ENCODE data around the gene FBXL4.
"Not testable (repeated sequence)": the region's sequence is repeated elsewhere in the genome, so short reads cannot be mapped to it uniquely, and the experiment has no call there.

The FBXL4 gene

GRCh38 chr6:98928688-98929087 is 19.1 kb downstream of the FBXL4 start:
- intact Hi-C loops (cut with DNase I; ENCODE audit: low total_unique reads): no loop called here
- peaks cover 0 to 10% (median 8%) of the 10 kb centered on the region in 3 donors for H3K36me3 ChIP-seq
- TF ChIP-seq CTCF (IDR thresholded peaks at IDR 0.05): no peak
- no peaks in the 10 kb centered on the region for H3K27me3 ChIP-seq
- no peaks in the 10 kb centered on the region for H3K9me3 ChIP-seq
- DNase-seq: no peak
- H3K27ac ChIP-seq: no peak overlapping the region
- no peak overlapping the region for H3K4me3 ChIP-seq
- H3K4me1 ChIP-seq: peaks cover 0 to 18% (median 3%) of the 10 kb centered on the region in 4 donors

- H3K27ac ChIP-seq: no peak overlapping the region
- no peak for DNase-seq
- intact Hi-C loops (cut with DNase I; ENCODE audit: low total_unique reads): no loop called here
- H3K4me3 ChIP-seq: no peak overlapping the region
- H3K36me3 ChIP-seq: peaks cover 0 to 10% (median 8%) of the 10 kb centered on the region in 3 donors
- no peaks in the 10 kb centered on the region for H3K27me3 ChIP-seq
- no peaks in the 10 kb centered on the region for H3K9me3 ChIP-seq
- TF ChIP-seq CTCF (IDR thresholded peaks at IDR 0.05): no peak
- H3K4me1 ChIP-seq: peaks cover 0 to 18% (median 3%) of the 10 kb centered on the region in 4 donors
Observed at GRCh38 chr6:98927534-98927933, 20.2 kb downstream of the FBXL4 start.

GRCh38 chr6:98925831-98926230 is 21.9 kb downstream of the FBXL4 start:
- intact Hi-C loops (cut with DNase I; ENCODE audit: low total_unique reads): no loop called here
- Histone ChIP-seq H3K36me3 (peaks cover 0 to 10% (median 8%) of the 10 kb centered on the region in 3 donors), H3K4me3 (no peak overlapping the region), H3K27me3 (no peaks in the 10 kb centered on the region), H3K4me1 (peaks cover 0 to 18% (median 3%) of the 10 kb centered on the region in 4 donors), H3K27ac (no peak overlapping the region), H3K9me3 (no peaks in the 10 kb centered on the region)
- TF ChIP-seq CTCF (IDR thresholded peaks at IDR 0.05): no peak
- DNase-seq: no peak

DNA sequence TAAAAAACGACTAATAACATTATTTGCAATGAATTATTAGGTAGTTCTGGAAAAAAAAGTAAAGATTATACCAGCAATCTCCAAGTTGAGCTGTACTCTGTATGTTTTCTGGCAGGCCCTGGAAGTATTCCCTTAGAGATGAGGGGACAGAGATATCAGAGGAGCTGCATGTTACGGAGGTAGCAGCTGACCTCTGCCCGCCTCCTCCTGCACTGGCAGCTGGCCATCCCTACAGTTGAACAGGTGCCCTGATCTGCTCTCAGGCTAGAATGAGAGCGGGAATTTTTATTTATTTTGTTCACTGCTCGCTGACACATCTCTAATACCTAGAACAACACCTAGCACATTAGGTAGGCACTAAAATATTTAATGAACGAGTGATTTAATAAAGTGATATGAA is 23.1 kb downstream of the FBXL4 start:
- intact Hi-C loops (cut with DNase I; ENCODE audit: low total_unique reads): no loop called here

GRCh38 chr6:98920904-98921431 is 26.8 kb downstream of the FBXL4 start:
- Histone ChIP-seq H3K4me3 (no peak overlapping the region), H3K9me3 (no peaks in the 10 kb centered on the region), H3K4me1 (peaks cover 0 to 5% (median 0%) of the 10 kb centered on the region in 4 donors), H3K36me3 (peaks cover 0 to under 1% (median 0%) of the 10 kb centered on the region in 3 donors), H3K27ac (no peak overlapping the region), H3K27me3 (no peaks in the 10 kb centered on the region)
- no peak for TF ChIP-seq CTCF (IDR thresholded peaks at IDR 0.05)
- intact Hi-C loops (cut with DNase I; ENCODE audit: low total_unique reads): no loop called here
- no peak for DNase-seq

More for the DNA sequence above, 23.1 kb downstream of the FBXL4 start:
- no peak for TF ChIP-seq CTCF (IDR thresholded peaks at IDR 0.05)
- Histone ChIP-seq H3K9me3 (no peaks in the 10 kb centered on the region), H3K4me1 (peaks cover 0 to 11% (median under 1%) of the 10 kb centered on the region in 4 donors), H3K27me3 (no peaks in the 10 kb centered on the region), H3K27ac (no peak overlapping the region), H3K36me3 (peaks cover 0 to 10% (median 8%) of the 10 kb centered on the region in 3 donors), H3K4me3 (no peak overlapping the region)
- DNase-seq: no peak

DNA sequence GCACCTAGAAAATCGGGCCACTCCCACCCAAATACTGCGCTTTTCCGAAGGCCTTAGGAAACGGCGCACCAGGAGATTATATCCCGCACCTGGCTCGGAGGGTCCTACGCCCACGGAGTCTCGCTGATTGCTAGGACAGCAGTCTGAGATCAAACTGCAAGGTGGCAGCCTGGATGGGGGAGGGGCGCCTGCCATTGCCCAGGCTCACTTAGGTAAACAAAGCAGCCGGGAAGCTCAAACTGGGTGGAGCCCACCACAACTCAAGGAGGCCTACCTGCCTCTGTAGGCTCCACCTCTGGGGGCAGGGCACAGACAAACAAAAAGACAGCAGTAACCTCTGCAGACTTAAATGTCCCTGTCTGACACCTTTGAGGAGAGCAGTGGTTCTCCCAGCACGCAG is 36.8 kb downstream of the FBXL4 start:
- H3K4me1 ChIP-seq; DNase-seq; H3K27me3 ChIP-seq; H3K27ac ChIP-seq; intact Hi-C loops (cut with DNase I; ENCODE audit: low total_unique reads); H3K4me3 ChIP-seq; H3K9me3 ChIP-seq: not testable (repeated sequence)
- H3K36me3 ChIP-seq: peaks cover 19 to 28% (median 19%) of the 10 kb centered on the region in 3 donors
